Small intestine (tissue), 7 donors: ENCODE results near the gene GMPPB. TPM values are rescaled to one million over a fixed set of nuclear protein-coding genes. Genes with fewer than 3 reads are reported as not detected.

Experiments used
- DNase-seq, 2 donors: peaks; one replicate each; pipeline versions ENCODE4 v3.0.0 to v3.0.0-alpha.2; 2013
- FAIRE-seq: peaks from 2 replicates; lab custom pipeline; 2012; peaks lifted over from hg19 to GRCh38; lab: Jason Lieb, UNC
- H3K27ac ChIP-seq, 3 donors: one replicate each; pipeline ENCODE4 v1.5.1; 2013; ENCODE audit warnings: low read length in 2 of 3, mild to moderate bottlenecking in 2 of 3, control low read depth in 1 of 3, inconsistent platforms in 1 of 3, low read depth in 1 of 3, moderate library complexity in 1 of 3
- H3K27me3 ChIP-seq, 3 donors: one replicate each; pipeline ENCODE4 v1.6.1; 2013; ENCODE audit warnings: low read length in 3 of 3, inconsistent platforms in 1 of 3; ENCODE audit not compliant: control insufficient read depth in 3 of 3, insufficient read depth in 3 of 3
- H3K36me3 ChIP-seq, 3 donors: one replicate each; pipeline ENCODE4 v1.6.1; 2013; ENCODE audit warnings: low read length in 3 of 3, inconsistent platforms in 1 of 3, low read depth in 1 of 3, mild to moderate bottlenecking in 1 of 3, moderate library complexity in 1 of 3; ENCODE audit not compliant: control insufficient read depth in 3 of 3, insufficient read depth in 2 of 3
- H3K4me1 ChIP-seq, 3 donors: one replicate each; pipeline ENCODE4 v1.6.1; 2013; ENCODE audit warnings: low read length in 2 of 3, inconsistent platforms in 1 of 3, low read depth in 1 of 3, mild to moderate bottlenecking in 1 of 3, moderate library complexity in 1 of 3; ENCODE audit not compliant: control insufficient read depth in 3 of 3, insufficient read depth in 2 of 3
- H3K4me3 ChIP-seq, 3 donors: one replicate each; pipeline ENCODE4 v1.5.1; 2013; ENCODE audit warnings: low read length in 3 of 3, control low read depth in 1 of 3, inconsistent platforms in 1 of 3, low read depth in 1 of 3, mild to moderate bottlenecking in 1 of 3, moderate library complexity in 1 of 3
- H3K9me3 ChIP-seq, 2 donors: one replicate each; pipeline ENCODE4 v1.6.1; 2013; ENCODE audit warnings: low read depth in 1 of 2, low read length in 1 of 2; ENCODE audit not compliant: control insufficient read depth in 2 of 2, insufficient read depth in 1 of 2
- WGBS, 3 donors: extraction: QIAGEN DNeasy Blood & Tissue Kit; methylation state at CpG; one replicate each; pipeline ENCODE4 v1.1.7; 2013; 5-methylcytosine and 5-hydroxymethylcytosine counted together
- polyA plus RNA-seq, 4 donors: library from polyadenylated mRNA; stranded (reverse) in 3 of 4; unstranded in 1 of 4; fragments of 200-250 nt in 3 of 4; fragments of 120-200 nt in 1 of 4; gene quantifications; one replicate each; pipeline versions ENCODE4 v1.2.1 to v1.2.3, GENCODE V29; 2013
- donor health status: healthy with polysubstance abuse.
- donor health status: control.
- donor health status: control.
- donor health status: Bipolar disorder and iron deficiency.
- donor health status: healthy.

GMPPB gene
- polyA plus RNA-seq, 4 donors = 18.1 to 47.1 (median 21.2) TPM

DNA sequence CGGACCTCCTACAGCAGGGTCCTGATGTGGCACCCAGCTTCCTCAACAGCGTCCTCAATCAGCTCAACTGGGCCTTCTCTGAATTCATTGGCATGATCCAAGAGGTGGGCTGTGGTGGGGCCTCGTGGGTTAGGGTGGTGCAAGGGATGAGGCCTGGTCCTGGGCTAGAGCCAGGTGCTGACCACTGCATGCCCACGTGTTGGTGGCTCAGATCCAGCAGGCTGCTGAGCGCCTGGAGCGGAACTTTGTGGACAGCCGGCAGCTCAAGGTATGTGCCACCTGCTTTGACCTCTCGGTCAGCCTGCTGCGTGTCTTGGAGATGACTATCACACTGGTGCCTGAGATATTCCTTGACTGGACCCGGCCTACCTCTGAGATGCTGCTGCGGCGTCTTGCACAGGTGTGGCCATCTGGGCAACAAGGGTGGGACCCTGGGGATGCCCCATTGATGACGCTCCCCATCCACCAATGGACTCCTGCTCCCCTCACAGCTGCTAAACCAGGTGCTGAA lies 8.1 kb downstream of the GMPPB start:
- Histone ChIP-seq H3K4me1 (peaks cover 0 to 18% (median 0%) of the 10 kb centered on the region in 3 donors), H3K4me3 (no peak overlapping the region), H3K27ac (no peak overlapping the region), H3K36me3 (peaks cover 0 to 83% (median 0%) of the 10 kb centered on the region in 3 donors), H3K27me3 (no peaks in the 10 kb centered on the region), H3K9me3 (no peaks in the 10 kb centered on the region)
- no peak for DNase-seq
- no peak for FAIRE-seq
- WGBS, 3 donors = 91 to 92% (median 91%) methylated on average over 13 of the region's 13 CpGs

- Histone ChIP-seq H3K9me3 (no peaks in the 10 kb centered on the region), H3K27me3 (no peaks in the 10 kb centered on the region), H3K36me3 (peaks cover 0 to 80% (median 0%) of the 10 kb centered on the region in 3 donors), H3K4me1 (peaks cover 0 to 18% (median 0%) of the 10 kb centered on the region in 3 donors), H3K4me3 (no peak overlapping the region), H3K27ac (no peak overlapping the region)
- FAIRE-seq (no peak), DNase-seq (no peak)
- 91 to 93% (median 93%) methylated on average over 13 of the region's 13 CpGs for WGBS, 3 donors
These were observed 8.8 kb downstream of the GMPPB start for GRCh38 chr3:49714728-49715550.

DNA sequence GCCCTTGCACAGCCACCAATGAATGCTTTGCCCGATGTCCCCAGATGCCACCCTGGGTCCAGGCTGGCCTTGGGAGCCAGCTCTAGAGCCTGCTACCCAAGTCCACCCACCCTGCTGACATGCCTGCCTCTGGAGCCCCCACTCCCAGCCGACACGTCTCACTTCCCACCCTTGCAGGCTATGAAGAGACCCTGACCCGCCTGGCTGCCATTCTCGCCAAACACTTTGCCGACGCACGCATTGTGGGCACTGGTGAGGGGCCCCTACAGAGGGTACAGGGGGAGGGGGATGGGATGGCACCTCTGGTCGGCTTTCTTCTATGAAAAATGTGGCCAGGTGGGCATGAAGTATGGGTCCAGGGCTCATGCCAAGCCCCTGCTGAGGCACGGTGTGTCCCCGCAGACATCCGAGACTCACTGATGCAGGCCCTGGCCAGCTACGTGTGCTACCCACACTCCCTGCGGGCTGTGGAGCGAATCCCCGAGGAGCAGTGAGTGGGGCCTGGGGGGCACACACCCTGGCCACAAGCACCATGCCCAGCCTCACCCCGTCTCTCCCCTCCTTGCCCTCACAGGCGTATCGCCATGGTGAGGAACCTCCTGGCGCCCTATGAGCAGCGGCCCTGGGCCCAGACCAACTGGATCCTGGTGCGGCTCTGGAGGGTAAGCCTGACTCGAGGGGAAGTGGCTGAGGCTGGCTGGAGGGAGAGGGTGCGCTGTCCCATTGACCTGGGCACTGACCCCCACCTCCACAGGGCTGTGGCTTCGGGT lies 10.2 kb downstream of the GMPPB start:
- H3K27ac ChIP-seq = no peak overlapping the region
- 92 to 98% (median 94%) methylated on average over 25 of the region's 25 CpGs for WGBS, 3 donors
- no peak for DNase-seq
- H3K36me3 ChIP-seq = peaks cover 0 to 84% (median 0%) of the 10 kb centered on the region in 3 donors
- FAIRE-seq = no peak
- no peaks in the 10 kb centered on the region for H3K27me3 ChIP-seq
- peaks cover 0 to 9% (median 0%) of the 10 kb centered on the region in 3 donors for H3K4me1 ChIP-seq
- H3K9me3 ChIP-seq = no peaks in the 10 kb centered on the region
- no peak overlapping the region for H3K4me3 ChIP-seq

DNA sequence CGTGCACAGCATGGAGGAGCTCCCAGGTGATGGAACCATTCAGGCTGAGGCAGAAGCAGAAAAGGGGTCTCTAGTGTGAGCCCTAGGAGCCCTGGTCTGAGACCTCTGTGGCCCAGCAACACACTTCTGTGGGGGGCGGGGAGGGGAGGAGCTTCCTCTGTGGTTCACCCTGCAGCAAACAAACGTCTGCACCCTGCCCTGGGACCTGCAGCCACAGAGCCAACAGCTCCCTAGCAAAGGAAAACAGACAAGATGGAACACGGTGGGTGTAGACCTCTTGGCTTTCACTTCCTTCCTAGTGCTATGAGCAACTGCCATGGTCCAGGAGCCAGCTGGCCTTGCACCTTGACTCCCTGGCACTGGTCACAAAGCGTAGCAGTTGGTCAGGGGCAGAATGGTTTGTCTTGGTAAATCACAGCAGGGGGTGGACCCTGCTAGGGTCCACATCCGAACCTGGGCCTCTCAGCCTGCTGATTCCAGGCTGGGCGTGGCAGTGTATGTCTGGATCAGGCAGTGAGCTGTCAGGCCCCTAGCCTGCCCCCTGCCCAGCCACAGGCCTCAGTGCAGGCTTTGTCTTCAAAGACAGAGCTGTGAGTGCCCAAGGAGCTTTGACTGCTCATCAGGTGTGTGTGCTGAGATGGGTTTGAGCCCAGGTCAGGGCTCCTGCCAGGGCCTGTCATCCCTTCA lies 11.0 kb downstream of the GMPPB start:
- DNase-seq (no peak), FAIRE-seq (no peak)
- no peaks in the 10 kb centered on the region for H3K9me3 ChIP-seq
- peaks cover 0 to 4% (median 0%) of the 10 kb centered on the region in 3 donors for H3K4me1 ChIP-seq
- H3K27ac ChIP-seq = no peak overlapping the region
- no peak overlapping the region for H3K4me3 ChIP-seq
- H3K36me3 ChIP-seq = peaks cover 0 to 83% (median 5%) of the 10 kb centered on the region in 3 donors
- H3K27me3 ChIP-seq = no peaks in the 10 kb centered on the region
- 62 to 67% (median 67%) methylated on average over 7 of the region's 7 CpGs for WGBS, 3 donors

GRCh38 chr3:49712166-49712565 lies 11.6 kb downstream of the GMPPB start:
- DNase-seq = no peak

GRCh38 chr3:49711489-49711888 lies 12.3 kb downstream of the GMPPB start:
- 72 to 90% (median 84%) methylated on average over 5 of the region's 5 CpGs for WGBS, 3 donors
- Histone ChIP-seq H3K9me3 (no peaks in the 10 kb centered on the region), H3K27ac (no peak overlapping the region), H3K27me3 (no peaks in the 10 kb centered on the region), H3K4me3 (no peak overlapping the region), H3K4me1 (peaks cover 0 to 4% (median 0%) of the 10 kb centered on the region in 3 donors), H3K36me3 (peaks cover 0 to 83% (median 5%) of the 10 kb centered on the region in 3 donors)
- no peak for FAIRE-seq
- DNase-seq = no peak

More at GRCh38 chr3:49712166-49712565, 11.6 kb downstream of the GMPPB start:
- Histone ChIP-seq H3K27ac (no peak overlapping the region), H3K9me3 (no peaks in the 10 kb centered on the region), H3K27me3 (no peaks in the 10 kb centered on the region), H3K4me3 (no peak overlapping the region), H3K4me1 (peaks cover 0 to 4% (median 0%) of the 10 kb centered on the region in 3 donors), H3K36me3 (peaks cover 0 to 83% (median 5%) of the 10 kb centered on the region in 3 donors)
- WGBS, 3 donors = 91 to 96% (median 94%) methylated on average over 11 of the region's 11 CpGs
- FAIRE-seq = no peak

DNA sequence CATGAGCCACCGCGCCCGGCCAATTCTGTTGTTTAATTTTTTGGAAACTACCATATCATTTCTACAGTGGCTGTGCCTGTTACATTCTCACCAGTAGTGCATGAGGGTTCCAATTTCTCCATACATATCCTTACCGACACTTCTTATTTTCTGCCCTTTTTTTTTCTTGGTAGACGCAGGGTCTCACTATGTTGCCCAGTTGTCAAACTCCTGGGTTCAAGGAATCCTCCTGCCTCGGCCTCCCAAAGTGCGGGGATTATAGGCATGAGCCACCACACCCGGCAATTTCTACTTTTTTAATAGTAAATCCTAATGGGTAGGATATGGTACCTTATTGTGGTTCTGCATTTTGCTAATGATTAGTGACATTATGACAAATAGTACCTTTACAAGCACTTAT lies 13.9 kb downstream of the GMPPB start:
- FAIRE-seq (no peak), DNase-seq (no peak)
- Histone ChIP-seq H3K27me3 (no peaks in the 10 kb centered on the region), H3K36me3 (peaks cover 0 to 83% (median 6%) of the 10 kb centered on the region in 3 donors), H3K4me3 (no peak overlapping the region), H3K27ac (no peak overlapping the region), H3K4me1 (peaks cover 0 to 4% (median 0%) of the 10 kb centered on the region in 3 donors), H3K9me3 (no peaks in the 10 kb centered on the region)
- WGBS, 3 donors = 91 to 97% (median 96%) methylated on average over 8 of the region's 8 CpGs

DNA sequence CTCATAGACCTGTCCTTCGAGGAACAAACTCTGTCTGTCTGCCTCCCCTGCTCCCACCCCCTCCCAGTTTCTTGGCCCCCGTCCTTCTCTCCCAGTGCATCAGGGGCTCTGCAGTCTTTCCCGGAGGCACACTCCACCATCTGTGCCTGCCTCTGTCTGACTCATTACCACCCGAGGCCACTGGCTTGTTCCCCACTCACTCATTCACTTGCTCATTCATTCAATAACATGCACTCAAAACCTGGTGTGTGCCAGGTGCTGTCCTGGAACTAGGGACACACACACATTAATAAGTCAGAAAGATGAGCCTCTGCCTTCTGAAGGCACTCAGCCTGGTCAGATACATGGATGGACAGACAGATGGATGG lies 16.7 kb downstream of the GMPPB start:
- H3K36me3 ChIP-seq = peaks cover 2 to 83% (median 11%) of the 10 kb centered on the region in 3 donors
- no peak for FAIRE-seq
- 78 to 90% (median 80%) methylated on average over 4 of the region's 4 CpGs for WGBS, 3 donors

More for the DNA sequence above, 16.7 kb downstream of the GMPPB start:
- H3K27ac ChIP-seq = no peak overlapping the region
- DNase-seq = no peak
- no peaks in the 10 kb centered on the region for H3K9me3 ChIP-seq
- H3K4me1 ChIP-seq = no peaks in the 10 kb centered on the region
- no peaks in the 10 kb centered on the region for H3K27me3 ChIP-seq
- no peak overlapping the region for H3K4me3 ChIP-seq
